ENCODE measurements around the gene UBE2E1. TPM values are rescaled to one million over a fixed set of nuclear protein-coding genes. Genes with fewer than 3 reads are reported as not detected.
A peak's percentile ranks its signal among the peaks of the same experiment; 100 is the strongest.
"Not testable (repeated sequence)": the region's sequence is repeated elsewhere in the genome, so short reads cannot be mapped to it uniquely, and the experiment has no call there.

The UBE2E1 gene
- total RNA-seq, 1 experiment from 2014 or later, result 102 TPM

GRCh38 chr3:23916886-23917678, 111.3 kb downstream of the UBE2E1 start, which contains the start of the genes NKIRAS1 and RPL15:
TSS of gene NKIRAS1 (minus strand) at chr3:23916990. CDS start at chr3:23910904, 6,086 bp downstream.
TSS of gene RPL15 (plus strand) at chr3:23917132. CDS start at chr3:23917860, 728 bp downstream.
- no peaks in the 10 kb centered on the region; the same call in 1 of the 2 replicates for H3K9me2 ChIP-seq (ENCODE audit: insufficient read depth)
- BruUV-seq (replicated peaks), result TSS peak; percentile 41
- no peaks in the 10 kb centered on the region for H3K9me3 ChIP-seq (ENCODE audit: insufficient read depth, low read depth)
- DNase-seq, result peak; percentile 84 to 95
- H3K36me3 ChIP-seq (ENCODE audit: low read depth), result peaks cover 36% of the 10 kb centered on the region
- peak within 1 kb of the TSS; percentile 84 for H3K27ac ChIP-seq
- ChIA-PET CTCF (interaction anchor here (0.5 to 0.7 kb wide), 2 partner anchors 12 to 1350 kb away, joined by 3 read pairs; no protein-coding TSS in a partner anchor), POLR2A (ENCODE audit: unreplicated experiment) (interaction anchor here (0.5 to 1.1 kb wide), 22 partner anchors 11 to 1708 kb away, joined by 3 to 11 read pairs (median 4); no protein-coding TSS in a partner anchor)
- peaks cover 34% of the 10 kb centered on the region for H4K20me1 ChIP-seq (ENCODE audit: insufficient read depth)
- H3K4me1 ChIP-seq (replicated peaks; ENCODE audit: insufficient read depth), result peaks cover 52% of the 10 kb centered on the region
- H3K4me3 ChIP-seq, result peak within 1 kb of the TSS; percentile 91
- intact Hi-C loops (cut with micrococcal nuclease; ENCODE audit: unreplicated experiment), result loop anchor here (1.0 to 10.0 kb wide), 3 partner anchors 28 to 318 kb away; partner anchors contain the start of gene NR1D2
- TF ChIP-seq EZH2 (IDR thresholded peaks at IDR 0.05; ENCODE audit: low read depth), result no peak
- TF ChIP-seq CTCF (conservative IDR thresholded peaks at IDR 0.05), result peak; percentile 61
- no peaks in the 10 kb centered on the region for H3K27me3 ChIP-seq (ENCODE audit: insufficient read depth, low read depth)
- H3K79me2 ChIP-seq (ENCODE audit: low read depth), result peaks cover 83% of the 10 kb centered on the region
- peak within 1 kb of the TSS; percentile 97 for H3K4me2 ChIP-seq
- H2AFZ ChIP-seq, result peak within 1 kb of the TSS; percentile 89
- peaks cover 49% of the 10 kb centered on the region for H3F3A ChIP-seq (ENCODE audit: insufficient read depth, low read depth)

- H2AFZ ChIP-seq; CTCF ChIA-PET; H3K27me3 ChIP-seq (ENCODE audit: insufficient read depth, low read depth); H3K9me3 ChIP-seq (ENCODE audit: insufficient read depth, low read depth); H3K9me2 ChIP-seq (ENCODE audit: insufficient read depth); BruUV-seq (replicated peaks): not testable (repeated sequence)
- Histone ChIP-seq H3K4me1 (replicated peaks; ENCODE audit: insufficient read depth) (peaks cover 52% of the 10 kb centered on the region), H4K20me1 (ENCODE audit: insufficient read depth) (peaks cover 34% of the 10 kb centered on the region), H3K4me3 (peak overlapping the region; percentile 91), H3F3A (ENCODE audit: insufficient read depth, low read depth) (peaks cover 56% of the 10 kb centered on the region), H3K4me2 (peak overlapping the region; percentile 97), H3K27ac (peak overlapping the region; percentile 84), H3K79me2 (ENCODE audit: low read depth) (peaks cover 77% of the 10 kb centered on the region), H3K36me3 (ENCODE audit: low read depth) (peaks cover 36% of the 10 kb centered on the region)
- POLR2A ChIA-PET (ENCODE audit: unreplicated experiment), result interaction anchor here (0.6 kb wide), 1 partner anchor 1707 kb away, joined by 6 read pairs; no protein-coding TSS in a partner anchor
- intact Hi-C loops (cut with micrococcal nuclease; ENCODE audit: unreplicated experiment), result loop anchor here (1.0 to 10.0 kb wide), 3 partner anchors 28 to 317 kb away; partner anchors contain the start of gene NR1D2
- DNase-seq, result peak in 1 of 2 experiments; percentile 40
These were observed 112.0 kb downstream of the UBE2E1 start for GRCh38 chr3:23917679-23918303.

GRCh38 chr3:23918331-23918730, 112.6 kb downstream of the UBE2E1 start:
- H3K9me3 ChIP-seq (ENCODE audit: insufficient read depth, low read depth); H2AFZ ChIP-seq; BruUV-seq (replicated peaks); H3K27me3 ChIP-seq (ENCODE audit: insufficient read depth, low read depth); DNase-seq; H3K9me2 ChIP-seq (ENCODE audit: insufficient read depth); CTCF ChIA-PET: not testable (repeated sequence)
- peaks cover 72% of the 10 kb centered on the region for H3K79me2 ChIP-seq (ENCODE audit: low read depth)
- peaks cover 60% of the 10 kb centered on the region for H3F3A ChIP-seq (ENCODE audit: insufficient read depth, low read depth)
- peaks cover 34% of the 10 kb centered on the region for H4K20me1 ChIP-seq (ENCODE audit: insufficient read depth)
- H3K27ac ChIP-seq, result peak overlapping the region; percentile 84
- POLR2A ChIA-PET (ENCODE audit: unreplicated experiment), result interaction anchor here (0.6 kb wide), 1 partner anchor 900 kb away, joined by 4 read pairs; no protein-coding TSS in a partner anchor
- H3K4me2 ChIP-seq, result peak overlapping the region; percentile 97
- intact Hi-C loops (cut with micrococcal nuclease; ENCODE audit: unreplicated experiment), result loop anchor here (10.0 kb wide), 1 partner anchor 316 kb away; no protein-coding TSS in a partner anchor
- peaks cover 36% of the 10 kb centered on the region for H3K36me3 ChIP-seq (ENCODE audit: low read depth)
- peaks cover 48% of the 10 kb centered on the region for H3K4me1 ChIP-seq (replicated peaks; ENCODE audit: insufficient read depth)
- H3K4me3 ChIP-seq, result peak overlapping the region; percentile 91

Measured in PC-9 (cell line).